Measurements from ENCODE around the gene ZBTB7C.

- no peak for TF ChIP-seq YY1 (IDR thresholded peaks at IDR 0.05; ENCODE audit: insufficient read depth, insufficient read length)
- TF ChIP-seq ZNF274 (IDR thresholded peaks at IDR 0.05; ENCODE audit: low read depth, low read length), result no peak
These were observed 33.6 kb upstream of the ZBTB7C start for GRCh38 chr18:48442761-48443160.

All from NT2/D1 (cell line).